Activated T-cell treated with anti-CD3 and anti-CD28 coated beads, Interleukin-2, amount 50 U/mL, for 1 hour (primary cell): ENCODE data around the gene SCT.
"Not testable (repeated sequence)": the region's sequence is repeated elsewhere in the genome, so short reads cannot be mapped to it uniquely, and the experiment has no call there.

ENCODE experiments used
- DNase-seq: peaks from one replicate; pipeline ENCODE4 v3.0.0-alpha.2; 2020

Gene SCT

GRCh38 chr11:626475-627307 is at the start of gene SCT:
TSS of gene SCT (minus strand) at chr11:627181. CDS start at chr11:627143, 38 bp downstream.
- DNase-seq: no peak

- DNase-seq: no peak
These were observed 47.4 kb upstream of the SCT start for GRCh38 chr11:674406-674805.

GRCh38 chr11:673866-674265 is 46.9 kb upstream of the SCT start:
- no peak for DNase-seq

GRCh38 chr11:665704-666281 is 38.8 kb upstream of the SCT start:
- no peak for DNase-seq

- no peak for DNase-seq
These were observed 38.2 kb upstream of the SCT start for GRCh38 chr11:665062-665703.

- DNase-seq: peak; percentile 51
These were observed 35.8 kb upstream of the SCT start for GRCh38 chr11:662689-663274.

- no peak for DNase-seq
These were observed 33.9 kb upstream of the SCT start for GRCh38 chr11:660681-661444.

GRCh38 chr11:660281-660680 is 33.3 kb upstream of the SCT start:
- no peak for DNase-seq

GRCh38 chr11:659532-660085 is 32.6 kb upstream of the SCT start:
- no peak for DNase-seq

GRCh38 chr11:657691-658126 is 30.7 kb upstream of the SCT start:
- no peak for DNase-seq

GRCh38 chr11:656866-657265 is 29.9 kb upstream of the SCT start:
- DNase-seq: no peak

- DNase-seq: no peak
These were observed 29.4 kb upstream of the SCT start for GRCh38 chr11:656426-656825.

GRCh38 chr11:655036-655726 is 28.2 kb upstream of the SCT start:
- DNase-seq: no peak

- not testable (repeated sequence) for DNase-seq
These were observed 27.5 kb upstream of the SCT start for GRCh38 chr11:654444-654843.

- no peak for DNase-seq
These were observed 26.9 kb upstream of the SCT start for GRCh38 chr11:653837-654236.

GRCh38 chr11:653136-653535 is 26.2 kb upstream of the SCT start:
- DNase-seq: not testable (repeated sequence)

- DNase-seq: no peak
These were observed 23.5 kb upstream of the SCT start for GRCh38 chr11:650482-650881.

- not testable (repeated sequence) for DNase-seq
These were observed 20.7 kb upstream of the SCT start for GRCh38 chr11:647672-648158.

- DNase-seq: no peak
These were observed 19.2 kb upstream of the SCT start for GRCh38 chr11:646214-646613.

- DNase-seq: no peak
These were observed 18.6 kb upstream of the SCT start for GRCh38 chr11:645536-645935.

- DNase-seq: no peak
These were observed 17.1 kb upstream of the SCT start for GRCh38 chr11:643849-644738.
